ENCODE data around the gene HSPB8.

- TF ChIP-seq CTCF (conservative IDR thresholded peaks at IDR 0.05; ENCODE audit: low read length) (no peak), EZH2phosphoT487 (IDR thresholded peaks at IDR 0.05; ENCODE audit: borderline replicate concordance, low read depth, low read length) (no peak)
These were observed 23.2 kb downstream of the HSPB8 start for GRCh38 chr12:119201789-119202543.
